Esophagus (tissue), 2 donors: ENCODE measurements around the gene ADCY9. TPM values are rescaled to one million over a fixed set of nuclear protein-coding genes. Genes with fewer than 3 reads are reported as not detected.

Experiments
- H3K27ac ChIP-seq, 2 donors: one replicate each; pipeline ENCODE4 v1.5.1; 2013; ENCODE audit warnings: low read depth in 2 of 2, mild to moderate bottlenecking in 2 of 2, inconsistent platforms in 1 of 2, low read length in 1 of 2, moderate library complexity in 1 of 2
- H3K27me3 ChIP-seq, 2 donors: one replicate each; pipeline ENCODE4 v1.6.1; 2013; ENCODE audit warnings: low read length in 2 of 2, control low read depth in 1 of 2, mild to moderate bottlenecking in 1 of 2; ENCODE audit not compliant: insufficient read depth in 2 of 2, control insufficient read depth in 1 of 2
- H3K36me3 ChIP-seq, 2 donors: one replicate each; pipeline ENCODE4 v1.6.1; 2013; ENCODE audit warnings: low read length in 1 of 2; ENCODE audit not compliant: control insufficient read depth in 2 of 2, insufficient read depth in 2 of 2
- H3K4me1 ChIP-seq, 2 donors: one replicate each; pipeline ENCODE4 v1.6.1; 2013; ENCODE audit warnings: low read length in 1 of 2; ENCODE audit not compliant: control insufficient read depth in 2 of 2, insufficient read depth in 2 of 2
- H3K4me3 ChIP-seq, 2 donors: one replicate each; pipeline ENCODE4 v1.5.1; 2013; ENCODE audit warnings: low read length in 2 of 2, mild to moderate bottlenecking in 2 of 2, low read depth in 1 of 2, moderate library complexity in 1 of 2
- H3K9me3 ChIP-seq, 2 donors: one replicate each; pipeline ENCODE4 v1.6.1; 2013; ENCODE audit warnings: mild to moderate bottlenecking in 2 of 2, low read depth in 1 of 2, low read length in 1 of 2, moderate library complexity in 1 of 2; ENCODE audit not compliant: control insufficient read depth in 2 of 2, insufficient read depth in 1 of 2
- WGBS, 2 donors: extraction: QIAGEN DNeasy Blood & Tissue Kit; methylation state at CpG; one replicate each; pipeline ENCODE4 v1.1.7; 2013; 5-methylcytosine and 5-hydroxymethylcytosine counted together
- polyA plus RNA-seq, 2 donors: library from polyadenylated mRNA; stranded (reverse); fragments of 200-250 nt; gene quantifications; one replicate each; pipeline ENCODE4 v1.2.3, GENCODE V29; 2013
- donor health status: healthy with polysubstance abuse.
- donor health status: Bipolar disorder and iron deficiency.

Gene ADCY9
- polyA plus RNA-seq, 2 donors = 3.8 to 4.5 TPM

DNA sequence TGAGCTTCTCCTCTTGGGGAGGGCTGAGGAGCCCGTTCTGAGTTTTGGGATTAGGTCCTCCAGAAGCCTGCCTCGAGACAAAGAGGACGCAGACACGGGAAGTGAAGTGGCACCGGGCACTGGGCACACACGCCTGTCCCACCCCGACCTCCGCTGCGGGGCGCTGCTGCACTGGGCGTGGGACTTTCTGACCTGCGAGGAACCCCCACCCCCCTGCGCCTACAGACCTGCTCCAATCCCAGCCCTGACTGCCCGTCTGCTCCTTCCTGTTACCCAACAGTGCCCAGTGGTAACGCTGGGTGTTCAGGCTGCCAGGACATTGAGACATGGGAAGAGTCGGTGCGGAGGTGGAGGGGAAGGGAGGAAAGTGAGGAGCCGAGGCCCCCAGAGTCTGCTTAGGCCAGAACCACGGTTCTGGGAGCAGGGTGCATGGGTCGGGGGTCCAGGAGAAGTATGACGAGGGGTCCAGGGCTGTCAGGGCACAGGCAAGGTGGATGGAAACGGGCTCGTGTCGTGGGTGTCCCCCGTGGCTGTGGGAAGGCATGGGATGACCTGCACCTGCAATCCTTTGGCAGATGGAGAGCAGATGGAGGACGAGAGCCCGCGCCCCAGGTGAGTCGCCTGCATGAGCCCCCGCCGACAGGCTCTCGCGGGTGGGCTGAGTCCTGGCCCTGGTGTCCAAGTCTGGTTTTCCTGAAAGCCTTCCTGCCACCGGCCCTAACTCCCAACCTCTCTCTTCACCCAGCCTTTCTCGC is 123.8 kb downstream of the ADCY9 start:
- no peak overlapping the region for H3K27ac ChIP-seq
- H3K4me3 ChIP-seq = no peak overlapping the region
- no peaks in the 10 kb centered on the region for H3K4me1 ChIP-seq
- H3K27me3 ChIP-seq = no peaks in the 10 kb centered on the region
- WGBS, 2 donors = 83 to 84% methylated on average over 35 of the region's 35 CpGs
- H3K9me3 ChIP-seq = no peaks in the 10 kb centered on the region
- no peaks in the 10 kb centered on the region for H3K36me3 ChIP-seq

DNA sequence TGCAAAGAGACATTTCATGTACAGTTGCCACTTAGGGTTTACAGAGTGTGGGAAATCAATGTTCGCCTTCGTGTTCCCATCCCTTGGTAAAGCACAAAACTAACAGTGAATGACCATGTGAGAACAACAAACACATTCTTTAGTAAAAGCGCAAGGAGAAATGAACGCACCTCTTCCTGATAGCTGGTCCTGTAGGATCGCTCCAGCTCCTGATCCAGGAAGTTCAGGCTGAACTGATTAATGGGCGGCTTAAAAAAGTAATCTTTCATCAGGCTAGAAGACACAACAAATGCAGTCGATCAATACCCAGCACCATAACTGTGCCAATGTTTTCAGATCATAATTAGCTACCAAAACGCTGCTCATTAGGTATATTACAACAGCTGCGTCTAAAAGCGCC is 127.4 kb downstream of the ADCY9 start:
- Histone ChIP-seq H3K9me3 (no peaks in the 10 kb centered on the region), H3K27ac (no peak overlapping the region), H3K4me3 (no peak overlapping the region), H3K36me3 (peaks cover 0 to 2% of the 10 kb centered on the region in 2 donors), H3K27me3 (no peaks in the 10 kb centered on the region), H3K4me1 (no peaks in the 10 kb centered on the region)
- 85 to 87% methylated on average over 10 of the region's 10 CpGs for WGBS, 2 donors

DNA sequence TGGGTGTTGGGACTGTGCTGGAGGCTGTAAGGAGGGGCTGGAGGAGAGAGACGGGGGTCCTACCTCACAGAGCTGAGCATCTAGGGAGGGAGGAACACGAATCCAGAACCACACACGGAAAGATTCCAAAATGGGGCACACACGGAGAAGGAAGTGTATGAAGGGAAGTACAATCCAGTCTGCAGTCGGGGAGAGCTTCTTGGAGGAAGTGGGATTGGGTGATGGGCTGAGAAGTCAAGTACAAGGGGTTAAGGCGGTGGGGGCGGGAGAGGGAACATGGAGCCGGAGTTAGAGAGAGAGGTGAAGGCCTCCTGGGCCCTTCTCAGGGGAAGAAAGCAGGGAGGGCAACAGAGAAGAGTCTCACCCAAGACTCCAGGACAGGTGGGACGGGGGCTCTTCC is 128.2 kb downstream of the ADCY9 start:
- 85 to 86% methylated on average over 9 of the region's 9 CpGs for WGBS, 2 donors
- H3K4me3 ChIP-seq = no peak overlapping the region
- H3K27ac ChIP-seq = no peak overlapping the region
- no peaks in the 10 kb centered on the region for H3K4me1 ChIP-seq
- H3K36me3 ChIP-seq = peaks cover 0 to 2% of the 10 kb centered on the region in 2 donors
- no peaks in the 10 kb centered on the region for H3K9me3 ChIP-seq
- no peaks in the 10 kb centered on the region for H3K27me3 ChIP-seq

DNA sequence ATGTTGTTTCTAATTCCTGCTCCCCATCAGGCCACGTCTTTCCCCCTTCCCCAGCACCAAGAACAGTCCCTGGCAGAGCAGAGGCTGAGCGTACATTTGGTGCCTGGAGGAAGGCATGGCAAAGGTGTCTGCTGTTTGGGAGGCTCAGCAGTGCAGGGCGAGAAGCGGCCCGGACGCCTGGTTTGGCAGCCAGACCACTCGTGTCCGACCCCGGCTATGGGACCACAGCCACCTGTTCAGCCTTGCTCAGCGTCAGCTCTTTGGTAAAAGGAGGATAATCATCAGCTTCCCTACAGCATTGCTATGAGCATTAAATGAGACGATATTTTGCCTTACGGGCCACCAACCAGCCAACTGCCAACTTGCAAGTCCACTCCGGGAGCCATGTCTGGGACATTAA is 129.0 kb downstream of the ADCY9 start:
- H3K27ac ChIP-seq = no peak overlapping the region
- H3K4me3 ChIP-seq = no peak overlapping the region
- peaks cover 0 to 5% of the 10 kb centered on the region in 2 donors for H3K36me3 ChIP-seq
- no peaks in the 10 kb centered on the region for H3K27me3 ChIP-seq
- WGBS, 2 donors = 93 to 94% methylated on average over 13 of the region's 13 CpGs
- no peaks in the 10 kb centered on the region for H3K4me1 ChIP-seq
- H3K9me3 ChIP-seq = no peaks in the 10 kb centered on the region

DNA sequence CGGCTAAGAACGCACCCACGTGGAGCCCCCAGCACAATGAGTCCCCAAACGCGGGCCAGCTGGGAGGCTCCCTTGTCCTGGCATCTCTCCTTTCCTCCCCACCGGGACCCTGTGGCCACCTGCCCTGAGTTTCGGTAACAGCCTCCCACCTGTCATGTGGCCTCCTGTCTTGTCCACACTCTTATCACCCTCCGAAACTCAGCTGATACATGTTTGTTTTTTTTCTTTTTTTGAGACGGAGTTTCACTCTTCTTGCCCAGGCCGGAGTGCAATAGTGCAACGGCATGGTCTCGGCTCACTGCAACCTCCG is 130.1 kb downstream of the ADCY9 start:
- Histone ChIP-seq H3K4me3 (no peak overlapping the region), H3K27me3 (no peaks in the 10 kb centered on the region), H3K36me3 (peaks cover 0 to 9% of the 10 kb centered on the region in 2 donors), H3K27ac (no peak overlapping the region), H3K4me1 (no peaks in the 10 kb centered on the region), H3K9me3 (no peaks in the 10 kb centered on the region)
- whole genome bisulfite sequencing, 2 donors = 89 to 93% methylated on average over 11 to 13 of the region's 13 CpGs

DNA sequence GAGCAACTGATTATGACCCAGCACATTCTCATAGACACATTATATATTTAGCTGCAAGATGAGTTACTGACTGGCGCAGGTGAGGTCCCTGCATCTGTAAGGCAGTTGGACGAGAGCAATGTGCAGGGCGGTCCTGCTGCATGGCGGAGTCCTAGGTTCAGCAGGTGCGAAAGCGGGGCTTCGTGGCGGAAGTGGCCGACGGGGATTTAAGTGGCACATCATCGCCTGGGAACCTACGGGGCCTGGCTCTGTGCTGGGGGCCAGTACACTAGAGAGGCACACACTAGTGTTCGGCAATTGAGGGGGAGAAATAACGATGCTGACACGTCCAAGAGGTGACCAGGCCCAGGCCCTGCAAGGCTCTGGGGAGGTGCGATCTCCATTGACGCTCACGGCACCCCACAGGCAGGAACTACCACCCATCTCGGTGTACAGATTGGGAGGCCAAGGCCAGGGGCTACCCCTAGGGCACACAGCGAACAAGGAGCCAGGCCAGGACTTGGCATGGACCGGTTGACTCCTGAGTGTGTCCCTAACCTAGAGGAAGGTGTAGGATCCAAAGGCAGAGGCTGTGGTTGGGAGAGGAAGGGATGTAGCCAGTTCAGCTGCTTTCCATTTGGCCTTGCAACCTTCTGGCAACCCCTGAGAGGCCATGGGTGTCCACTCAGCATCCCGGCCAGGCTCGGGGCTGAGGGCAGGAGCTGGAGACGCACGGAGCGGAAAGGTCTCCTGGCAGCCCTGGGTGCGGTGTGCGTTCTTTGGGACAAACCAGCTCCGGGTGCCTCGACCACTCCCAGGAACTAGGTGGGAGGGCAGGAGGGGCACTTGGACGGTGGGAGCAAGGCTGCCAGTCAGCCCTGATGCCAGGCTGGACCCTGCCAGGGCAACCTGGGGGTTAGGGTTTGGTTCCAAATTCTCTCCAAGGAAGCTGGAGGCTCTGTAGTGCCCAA is 131.9 kb downstream of the ADCY9 start:
- H3K4me1 ChIP-seq = no peaks in the 10 kb centered on the region

DNA sequence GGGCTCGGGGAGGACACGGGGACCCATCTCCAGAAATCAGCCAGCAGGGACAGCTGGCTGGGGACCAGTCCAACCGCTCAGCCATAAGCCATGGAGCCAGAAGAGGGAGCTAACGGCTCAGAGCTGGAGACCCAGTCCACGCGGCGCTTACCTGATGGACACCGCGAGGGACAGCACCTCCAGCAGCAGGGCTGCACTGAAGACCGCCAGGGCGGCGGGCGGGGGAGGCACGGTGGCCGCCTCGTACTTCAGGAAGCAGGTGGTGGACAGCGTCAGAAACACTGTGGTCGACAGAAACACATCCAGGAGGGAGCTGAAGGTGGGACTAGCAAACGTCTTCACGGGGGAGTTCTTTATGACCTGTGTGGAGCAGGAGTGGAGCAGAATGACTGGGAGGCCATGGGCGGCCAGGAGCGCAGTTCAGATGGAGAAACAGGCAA is 133.1 kb downstream of the ADCY9 start:
- WGBS, 2 donors = 23 to 26% methylated on average over 22 of the region's 22 CpGs
- Histone ChIP-seq H3K4me1 (no peaks in the 10 kb centered on the region), H3K36me3 (peaks cover 0 to 17% of the 10 kb centered on the region in 2 donors), H3K9me3 (no peaks in the 10 kb centered on the region), H3K4me3 (no peak overlapping the region), H3K27ac (no peak overlapping the region), H3K27me3 (no peaks in the 10 kb centered on the region)

More for the DNA sequence above, 131.9 kb downstream of the ADCY9 start:
- 88 to 89% methylated on average over 31 of the region's 31 CpGs for WGBS, 2 donors
- Histone ChIP-seq H3K9me3 (no peaks in the 10 kb centered on the region), H3K27ac (no peak overlapping the region), H3K4me3 (no peak overlapping the region), H3K27me3 (no peaks in the 10 kb centered on the region), H3K36me3 (peaks cover 0 to 10% of the 10 kb centered on the region in 2 donors)

DNA sequence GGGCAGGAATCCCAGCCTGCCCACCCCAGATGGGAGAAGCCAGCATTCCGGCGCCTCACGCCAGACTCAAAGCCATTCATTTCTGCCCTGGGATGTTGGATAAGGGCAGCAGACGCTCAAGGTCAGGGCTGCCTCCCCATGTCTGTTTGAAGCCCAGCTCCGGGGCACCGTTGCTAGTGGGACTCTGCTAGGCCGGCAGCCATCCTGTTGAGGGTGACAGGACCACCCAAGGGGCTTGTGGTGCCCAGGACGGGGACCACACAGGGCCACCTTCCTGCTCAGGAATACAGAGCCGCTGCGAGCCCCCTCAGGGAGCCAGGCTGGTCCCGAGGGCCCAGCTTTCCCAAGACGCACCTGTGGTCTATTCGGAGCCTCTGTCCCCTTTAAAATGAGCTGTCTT is 134.0 kb downstream of the ADCY9 start:
- WGBS, 2 donors = 92 to 94% methylated on average over 13 of the region's 13 CpGs
- Histone ChIP-seq H3K27me3 (no peaks in the 10 kb centered on the region), H3K9me3 (no peaks in the 10 kb centered on the region), H3K4me3 (no peak overlapping the region), H3K27ac (no peak overlapping the region), H3K4me1 (no peaks in the 10 kb centered on the region), H3K36me3 (peaks cover 0 to 22% of the 10 kb centered on the region in 2 donors)

DNA sequence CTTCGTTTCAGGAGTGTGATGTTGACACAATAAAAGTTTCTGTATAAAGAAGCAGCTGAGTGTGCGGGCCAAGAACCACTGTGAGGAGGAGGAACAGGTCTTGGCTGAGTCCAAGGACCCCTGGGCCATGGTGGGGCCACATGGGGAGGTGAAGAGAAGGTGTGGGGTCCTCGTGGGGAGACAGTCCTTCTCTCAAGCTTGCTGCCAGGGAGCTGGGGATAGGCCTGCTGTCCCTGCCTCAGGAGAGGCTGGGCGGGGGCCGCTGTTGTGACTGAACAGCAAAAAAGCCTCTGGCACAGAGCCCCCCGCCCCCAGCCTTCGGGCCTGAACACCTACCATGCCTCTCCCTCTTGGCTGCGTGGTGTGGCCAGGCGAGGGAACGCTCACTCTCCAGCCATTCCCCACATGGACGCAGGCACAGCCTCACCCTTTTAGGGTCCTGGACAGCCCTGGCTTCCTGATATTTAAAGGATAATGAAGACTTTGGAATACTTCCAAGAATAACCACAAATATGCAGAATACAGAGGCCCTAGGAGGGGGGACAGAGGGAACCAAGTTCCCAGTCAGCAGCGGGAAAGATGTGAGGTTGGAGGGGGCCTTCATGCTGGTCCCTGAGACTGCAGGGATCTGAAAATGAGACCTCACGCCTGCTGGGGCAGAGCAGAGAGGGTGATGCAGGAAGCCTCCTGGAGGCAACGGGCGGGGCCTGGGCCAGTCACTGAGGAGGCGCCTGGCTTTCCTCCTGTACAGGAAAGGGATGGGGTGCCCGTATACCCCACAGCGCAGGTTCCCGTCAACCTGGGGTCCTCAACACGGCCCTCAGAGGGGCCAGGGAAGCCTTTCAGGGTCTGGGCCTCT is 135.8 kb downstream of the ADCY9 start:
- no peak overlapping the region for H3K4me3 ChIP-seq
- H3K9me3 ChIP-seq = no peaks in the 10 kb centered on the region
- H3K27ac ChIP-seq = no peak overlapping the region
- WGBS, 2 donors = 68 to 79% methylated on average over 20 of the region's 20 CpGs
- H3K27me3 ChIP-seq = no peaks in the 10 kb centered on the region
- peaks cover 0 to 20% of the 10 kb centered on the region in 2 donors for H3K36me3 ChIP-seq
- H3K4me1 ChIP-seq = no peaks in the 10 kb centered on the region
